IPS DF 19.7 (cell line): ENCODE measurements around the gene SUGCT.

Experiments
- DNase-seq: peaks from one replicate; pipeline ENCODE4 v3.0.0-alpha.2; 2013; ENCODE audit warnings: low read depth, low spot score

Gene SUGCT

DNA sequence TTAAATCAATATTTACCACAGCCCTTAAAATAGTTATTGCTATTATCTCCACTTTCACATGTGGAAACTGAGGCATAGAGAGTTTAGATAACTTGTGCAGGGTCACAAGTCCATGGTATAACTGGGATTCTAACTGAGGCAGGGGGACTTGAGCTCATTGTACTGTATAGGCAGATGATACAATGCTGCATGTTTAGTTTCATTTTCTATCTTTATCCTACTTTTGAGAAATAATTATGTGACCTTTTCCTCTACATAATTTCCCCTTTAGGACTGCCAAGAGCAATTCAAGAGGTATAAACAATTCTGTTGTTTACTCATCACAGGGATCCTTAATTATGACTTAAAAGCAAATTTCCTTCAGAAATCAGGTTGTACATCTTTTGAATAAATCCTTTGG, 193.1 kb downstream of the SUGCT start:
- no peak for DNase-seq

DNA sequence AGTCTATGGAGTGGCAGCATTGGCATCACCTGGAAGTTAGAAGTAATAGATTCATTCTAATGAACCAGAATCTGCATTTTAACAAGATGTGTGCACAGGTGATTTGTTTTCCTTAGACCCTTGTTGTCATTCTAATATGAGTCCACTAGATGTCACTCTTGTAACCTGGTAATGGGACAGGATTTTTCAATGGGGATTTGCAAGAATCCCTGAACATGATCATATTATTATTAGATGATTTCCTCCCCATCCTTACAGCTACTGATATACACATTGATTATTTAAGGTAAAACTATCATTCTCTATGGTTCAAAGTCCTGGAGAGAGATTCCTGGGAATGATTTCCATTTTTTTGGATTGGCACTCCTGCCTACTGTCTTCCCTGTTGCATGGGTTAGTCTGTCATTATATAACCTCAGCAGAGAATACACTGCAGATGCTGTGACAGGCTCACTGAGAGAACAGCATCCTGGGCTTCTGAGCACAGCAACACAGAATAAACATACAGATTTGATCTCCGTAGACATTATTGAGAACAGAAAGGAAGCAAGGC, 194.9 kb downstream of the SUGCT start:
- DNase-seq = no peak

DNA sequence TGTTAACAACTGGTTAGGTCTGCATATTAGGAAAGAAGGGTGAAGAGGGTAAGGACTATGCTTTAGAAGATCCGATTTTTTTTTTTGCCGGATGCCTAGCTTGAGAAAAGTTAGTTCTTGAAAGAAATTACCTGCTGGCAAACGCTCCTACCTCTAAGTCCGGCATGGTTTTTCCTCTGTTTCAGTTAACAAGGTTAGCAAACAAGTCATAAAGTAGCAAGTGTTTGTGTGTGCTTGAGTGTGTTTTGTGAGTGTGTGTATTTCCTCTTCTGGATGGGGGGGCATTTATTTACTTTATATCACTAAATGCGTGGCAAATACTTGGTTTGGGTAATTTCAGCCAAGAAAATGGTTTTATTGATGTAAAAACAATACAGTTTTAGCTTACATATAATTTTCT, 195.6 kb downstream of the SUGCT start:
- DNase-seq = no peak

DNA sequence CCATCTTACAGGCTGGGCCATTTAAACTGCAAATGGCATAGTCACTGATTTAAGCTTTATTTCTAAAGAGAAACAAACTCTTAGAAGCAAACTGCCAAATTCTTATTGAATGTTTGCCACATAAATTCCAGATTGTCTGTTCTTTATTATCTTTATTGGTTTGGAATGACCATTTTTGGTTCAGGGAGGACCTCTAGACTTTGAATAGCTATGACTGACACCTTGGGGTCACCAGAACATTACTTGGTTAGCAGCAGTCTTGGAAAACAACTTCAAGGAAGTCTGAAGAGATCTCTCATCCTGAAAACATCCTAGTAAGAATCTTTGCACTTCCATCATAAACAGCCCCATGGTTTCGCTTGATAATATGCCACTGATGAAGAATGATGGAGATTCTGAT, 197.1 kb downstream of the SUGCT start:
- DNase-seq = no peak

DNA sequence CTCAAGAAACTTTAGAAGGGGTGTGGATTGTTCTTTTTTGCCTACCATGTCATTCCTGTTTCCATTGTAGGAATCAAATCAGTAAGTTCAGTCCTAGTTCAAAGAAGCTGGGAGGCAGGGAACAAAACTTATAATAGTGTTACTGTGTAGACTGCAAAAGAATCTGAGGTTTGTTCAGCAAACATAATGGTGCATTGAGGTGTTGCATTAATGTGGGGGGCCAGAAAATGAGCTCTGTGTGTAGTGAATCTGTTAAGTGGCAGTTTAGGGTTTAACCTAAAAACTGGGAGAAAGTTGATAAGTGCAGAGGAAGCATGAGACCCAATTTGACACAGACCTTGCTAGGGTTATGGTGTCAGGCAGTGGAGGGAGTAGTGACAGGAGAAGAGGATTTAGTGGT, 197.7 kb downstream of the SUGCT start:
- DNase-seq = no peak

DNA sequence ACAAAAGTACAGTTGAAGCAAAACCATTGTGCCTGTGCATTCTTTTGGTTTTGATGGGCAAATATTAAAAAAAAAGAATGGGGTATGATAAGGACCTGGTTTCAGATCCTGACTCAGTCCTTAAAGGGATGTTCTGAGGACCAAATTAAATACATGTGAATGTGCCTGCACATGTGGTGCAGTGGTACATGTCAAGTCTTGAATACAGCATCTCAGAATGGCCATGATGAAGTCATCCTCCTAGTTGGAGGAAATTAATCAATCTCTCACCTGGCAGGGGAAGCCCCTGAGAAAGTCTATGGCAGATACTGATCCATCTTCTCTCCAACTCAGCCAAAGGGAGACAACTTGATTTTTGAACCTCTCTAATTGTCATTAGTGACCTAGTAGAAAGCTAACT, 207.0 kb downstream of the SUGCT start:
- no peak for DNase-seq

DNA sequence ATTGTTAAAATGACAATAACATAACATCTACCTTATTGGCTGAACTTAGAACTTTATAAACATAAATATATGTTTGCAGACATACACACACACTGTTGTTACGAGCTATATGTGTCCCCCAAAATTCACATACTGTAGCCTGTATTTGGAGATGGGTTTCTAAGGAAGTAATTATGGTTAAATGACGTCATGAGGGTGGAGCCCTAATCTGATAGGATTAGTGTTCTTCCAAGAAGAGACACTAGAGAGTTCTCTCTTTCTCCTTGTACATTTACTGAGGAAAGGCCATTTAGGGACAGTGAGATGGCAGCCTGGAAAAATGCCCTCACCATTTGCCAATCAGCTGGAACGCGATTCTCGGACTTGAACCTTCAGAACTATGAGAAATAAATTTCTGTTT, 211.7 kb downstream of the SUGCT start:
- DNase-seq = no peak

DNA sequence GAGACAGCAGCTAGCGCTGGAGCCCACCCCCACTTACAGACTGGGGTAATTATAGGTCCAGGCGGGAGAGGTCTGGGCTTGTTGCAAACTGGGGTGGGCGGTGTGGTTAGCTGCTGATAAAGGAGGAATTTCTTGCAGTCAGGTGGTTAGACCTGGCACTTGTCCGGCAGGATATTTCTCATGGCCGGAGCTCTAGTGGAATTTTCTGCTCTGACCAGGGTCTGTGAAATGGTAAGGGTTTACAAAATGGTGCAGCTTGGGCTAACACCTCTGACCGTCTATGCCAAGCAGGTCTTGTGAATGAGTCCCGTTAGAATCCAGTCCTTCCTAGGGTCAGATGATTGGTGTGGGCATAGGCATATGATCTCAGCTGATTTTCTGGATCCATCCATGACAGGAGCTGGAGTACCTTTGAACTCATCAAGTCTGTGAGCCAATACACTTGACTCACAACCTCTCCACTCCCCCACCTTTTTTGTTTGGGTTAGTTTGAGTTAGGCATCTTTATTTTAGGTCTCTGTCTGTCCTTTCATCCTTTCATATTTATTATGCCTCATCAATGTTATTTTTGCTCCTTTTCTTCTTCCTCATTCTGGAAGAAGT, 213.4 kb downstream of the SUGCT start:
- DNase-seq = no peak

DNA sequence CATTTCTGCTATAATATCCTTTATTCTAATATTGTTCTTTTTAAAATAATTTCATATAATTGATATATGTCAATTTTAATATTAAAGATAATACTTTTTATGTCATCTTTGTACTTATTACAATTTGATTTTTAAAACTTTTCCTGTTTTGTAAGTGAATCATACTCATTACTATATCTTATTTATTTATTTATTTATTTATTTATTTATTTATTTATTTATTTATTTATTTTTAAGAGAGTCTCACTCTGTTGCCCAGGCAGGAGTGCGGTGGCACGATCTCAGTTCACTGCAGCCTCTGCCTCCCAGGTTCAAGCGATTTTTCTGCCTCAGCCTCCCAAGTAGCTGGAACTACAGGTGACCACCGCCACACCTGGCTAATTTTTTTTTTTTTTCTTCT, 215.3 kb downstream of the SUGCT start:
- DNase-seq = no peak

DNA sequence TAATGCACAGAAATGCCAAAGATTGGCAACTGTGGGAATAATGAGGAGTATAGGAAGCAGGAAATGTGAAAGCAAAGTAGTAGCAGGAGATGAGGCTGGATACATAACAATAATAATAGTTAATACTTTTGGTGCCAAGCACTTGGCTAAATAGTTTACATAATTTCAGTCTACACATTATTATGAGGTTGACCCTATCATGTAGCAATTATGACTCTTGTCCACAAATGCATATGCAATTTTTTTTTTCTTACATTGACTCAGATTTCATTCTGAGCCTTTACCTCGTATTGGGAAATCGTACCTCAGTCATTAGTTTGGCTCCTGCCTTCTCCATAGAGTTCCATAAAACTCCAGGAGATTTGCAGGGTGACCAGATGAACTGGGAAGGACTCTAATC, 219.9 kb downstream of the SUGCT start:
- DNase-seq = no peak

DNA sequence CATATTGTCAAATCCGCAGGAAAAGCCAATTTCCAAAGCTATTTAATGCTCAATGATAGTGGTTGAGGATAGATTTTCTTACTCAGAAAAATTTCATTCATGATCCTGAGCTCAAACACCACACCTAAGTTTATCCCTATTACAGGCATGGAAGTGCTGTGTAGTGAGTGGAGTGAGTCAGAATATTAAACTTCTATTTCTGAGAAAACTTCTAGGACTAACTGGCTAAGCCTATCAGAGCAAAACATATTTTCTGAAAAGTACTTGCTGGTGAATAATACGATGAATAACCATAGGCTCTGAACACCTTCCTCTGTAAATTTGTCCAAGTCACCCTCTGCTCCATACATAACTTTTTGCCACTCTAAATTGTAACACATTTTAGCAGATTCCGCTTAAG, 221.5 kb downstream of the SUGCT start:
- no peak for DNase-seq

DNA sequence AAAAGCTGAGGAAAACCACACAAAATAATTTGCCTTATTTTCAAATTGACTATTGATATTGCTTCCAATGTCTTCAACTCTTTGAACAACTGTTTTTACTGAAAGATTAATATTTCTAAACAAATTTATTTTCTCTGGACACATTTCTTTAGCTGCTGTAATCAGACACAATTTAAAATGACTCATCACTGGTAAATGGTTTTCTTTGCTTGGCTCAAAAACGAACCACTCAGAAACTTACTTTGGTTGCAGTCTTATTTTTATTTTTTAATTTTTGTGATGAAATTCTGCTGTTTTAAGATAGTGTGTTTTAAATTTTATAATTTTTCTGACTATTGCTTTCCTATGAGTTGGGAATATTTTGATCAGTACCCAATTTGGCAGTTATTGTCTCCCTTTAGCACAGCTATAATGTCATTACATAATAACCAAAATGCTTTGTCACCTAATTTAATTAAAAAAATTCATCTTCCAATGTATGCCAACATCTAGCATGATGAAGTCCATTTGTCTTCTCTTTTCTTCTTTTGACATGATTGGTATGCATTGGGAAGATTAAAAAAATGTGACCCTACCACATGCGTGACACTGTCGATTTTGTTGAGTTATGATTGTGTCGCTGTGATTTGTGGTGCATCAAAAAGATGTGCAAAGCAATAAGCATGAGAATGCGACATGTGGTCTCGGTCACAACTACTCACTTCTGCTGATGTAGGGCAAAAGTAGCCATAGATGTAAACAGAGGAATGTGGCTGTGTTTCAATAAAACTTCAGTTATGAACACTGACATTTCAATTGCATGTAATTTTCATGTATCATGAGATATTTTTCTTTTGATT, 222.3 kb downstream of the SUGCT start:
- DNase-seq = no peak

DNA sequence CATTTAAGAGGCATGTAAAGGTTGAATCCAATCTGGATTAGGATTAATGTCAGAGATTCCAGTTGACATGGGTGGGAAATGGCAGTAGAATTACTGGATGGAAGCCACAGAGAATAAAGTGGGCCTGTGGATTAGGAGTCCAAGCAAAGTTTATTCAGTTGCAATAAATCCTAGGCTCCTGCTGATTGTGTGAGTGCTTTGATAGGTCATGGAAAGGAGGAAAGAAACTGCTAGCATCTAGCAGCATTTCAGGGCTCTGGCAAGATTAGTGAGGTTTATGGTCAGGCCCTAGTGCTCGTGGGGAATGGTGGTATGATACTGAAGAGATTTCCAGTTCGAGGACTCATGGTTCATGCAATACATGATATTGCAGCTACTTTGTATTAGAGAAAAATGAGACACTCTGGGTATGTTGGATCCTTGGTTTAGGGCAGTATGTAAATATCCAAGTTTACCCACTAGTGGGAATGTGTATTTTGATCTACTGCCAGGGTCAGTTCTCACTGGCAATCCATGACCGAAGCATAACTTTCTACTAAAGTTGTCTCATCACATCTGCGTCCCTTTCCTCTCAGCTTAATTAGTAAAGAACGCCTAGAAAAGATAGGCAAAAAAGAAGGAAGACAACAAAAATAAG, 235.0 kb downstream of the SUGCT start:
- DNase-seq = no peak

DNA sequence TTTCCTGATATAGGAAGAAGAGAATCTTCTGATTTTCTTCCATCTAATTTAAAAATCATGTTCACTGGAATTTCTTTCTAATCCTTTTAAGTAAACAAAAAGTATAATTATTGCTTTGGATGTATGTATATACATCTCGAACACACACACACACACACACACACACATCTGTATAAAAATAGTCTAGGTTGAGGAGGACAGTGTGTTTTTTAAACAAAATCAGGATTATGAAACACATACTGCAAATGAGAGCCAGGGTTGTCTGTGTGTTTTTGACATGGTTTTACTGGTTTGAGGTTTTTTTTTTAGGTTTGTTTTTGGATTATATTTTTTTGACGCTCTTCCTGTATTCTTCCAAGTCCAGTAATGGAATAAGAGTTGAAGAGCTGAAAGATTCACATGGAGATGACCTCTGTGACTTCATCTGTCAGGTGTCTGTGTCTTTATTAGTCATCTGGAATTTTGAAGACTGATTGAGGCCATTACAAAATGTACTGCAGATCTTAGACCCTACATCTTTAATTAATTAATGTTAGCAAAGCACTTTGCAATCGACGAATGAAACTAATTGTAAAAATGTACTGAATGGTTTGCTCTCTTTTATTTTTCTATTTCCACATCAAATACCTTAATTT, 237.1 kb downstream of the SUGCT start:
- no peak for DNase-seq

DNA sequence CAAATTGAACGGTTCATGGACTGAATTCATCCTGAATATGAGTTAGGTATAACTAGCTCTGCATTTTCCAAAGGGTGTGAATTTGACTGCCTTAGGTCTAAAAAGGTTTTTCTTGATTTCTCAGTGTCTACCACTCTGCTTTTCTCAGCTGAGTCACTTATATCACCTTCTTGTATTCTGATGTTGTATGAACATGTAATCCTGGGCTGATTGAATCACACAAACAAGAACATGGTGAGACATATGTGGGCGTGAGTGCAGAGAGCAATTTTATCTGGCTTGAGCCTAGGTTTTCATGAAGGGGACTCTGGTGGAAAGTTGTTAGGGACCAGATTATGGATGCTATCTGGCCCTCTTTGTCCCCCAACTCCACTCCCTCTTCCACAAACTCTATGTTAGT, 239.8 kb downstream of the SUGCT start:
- no peak for DNase-seq

DNA sequence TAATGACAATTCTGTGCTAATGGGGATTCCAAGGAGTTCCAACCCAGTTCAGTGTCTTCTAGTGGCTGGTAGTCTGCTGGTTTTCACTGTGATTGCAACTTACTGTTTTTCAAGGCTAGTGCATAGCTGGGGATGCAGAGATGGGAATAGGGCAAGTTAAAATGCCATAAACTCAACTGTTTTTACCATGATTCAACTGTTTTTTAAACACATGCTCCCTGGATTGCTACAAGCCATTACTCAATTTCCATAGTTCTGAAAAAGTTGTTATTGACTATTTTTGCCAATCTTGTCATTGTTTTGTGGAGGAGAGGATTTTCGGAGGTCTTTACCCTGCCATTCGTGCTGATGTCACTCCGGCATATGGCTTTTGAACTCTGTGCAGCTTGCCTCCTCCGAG, 245.3 kb downstream of the SUGCT start:
- no peak for DNase-seq

DNA sequence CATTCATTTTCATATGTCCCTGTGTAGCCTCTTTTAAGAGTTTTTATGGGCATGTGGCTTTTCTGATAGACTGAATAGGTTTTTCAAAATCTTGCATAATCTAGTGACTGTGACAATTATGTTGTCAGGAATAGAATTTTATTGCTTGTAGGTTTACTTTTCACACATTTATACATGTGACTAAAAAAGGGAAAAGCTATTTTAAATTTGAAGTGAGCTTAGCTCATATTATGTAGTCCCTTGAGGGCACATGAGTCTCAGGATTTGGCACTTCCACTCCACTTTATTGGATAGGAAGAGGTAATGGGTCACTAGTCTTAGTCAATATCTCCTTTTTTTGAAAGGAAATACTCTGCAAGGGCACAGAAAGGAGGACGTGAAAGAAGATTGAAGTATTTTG, 247.3 kb downstream of the SUGCT start:
- DNase-seq = no peak

DNA sequence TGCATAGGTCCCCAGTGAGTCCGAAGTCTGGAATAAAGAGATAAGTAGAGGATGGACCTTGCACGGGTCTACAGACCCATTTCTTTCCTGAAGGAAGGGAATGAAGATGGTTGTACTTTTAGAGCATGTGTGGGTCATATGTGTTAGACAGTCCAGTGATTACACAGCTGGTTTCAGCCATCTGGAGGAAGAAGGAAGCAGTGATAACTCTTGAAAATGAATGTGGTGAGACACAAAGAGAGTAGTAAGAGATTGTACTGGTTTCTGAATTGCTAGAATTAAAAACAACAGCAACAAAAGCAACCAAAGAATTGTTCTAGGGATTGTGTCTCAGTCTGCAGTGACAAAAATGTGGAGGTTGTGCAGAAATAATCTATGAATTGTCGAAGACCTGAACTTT, 258.9 kb downstream of the SUGCT start:
- DNase-seq = no peak

DNA sequence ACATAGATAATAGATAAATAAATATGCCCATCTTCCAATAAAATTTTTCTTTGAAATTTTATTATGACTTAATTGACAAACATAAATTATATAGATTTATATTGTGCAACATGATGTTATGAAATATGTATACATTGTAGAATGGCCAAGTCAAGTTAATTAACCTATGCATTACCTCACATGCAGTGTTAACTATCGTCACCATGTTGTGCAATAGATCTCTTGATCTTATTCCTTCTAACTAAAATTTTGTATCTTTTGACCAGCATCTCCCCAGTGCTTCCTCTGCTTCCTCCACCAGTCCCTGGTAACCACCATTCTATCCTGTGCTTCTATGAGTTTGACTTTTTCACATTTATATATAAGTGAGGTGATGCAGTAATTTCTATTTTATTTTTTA, 259.6 kb downstream of the SUGCT start:
- DNase-seq = no peak

DNA sequence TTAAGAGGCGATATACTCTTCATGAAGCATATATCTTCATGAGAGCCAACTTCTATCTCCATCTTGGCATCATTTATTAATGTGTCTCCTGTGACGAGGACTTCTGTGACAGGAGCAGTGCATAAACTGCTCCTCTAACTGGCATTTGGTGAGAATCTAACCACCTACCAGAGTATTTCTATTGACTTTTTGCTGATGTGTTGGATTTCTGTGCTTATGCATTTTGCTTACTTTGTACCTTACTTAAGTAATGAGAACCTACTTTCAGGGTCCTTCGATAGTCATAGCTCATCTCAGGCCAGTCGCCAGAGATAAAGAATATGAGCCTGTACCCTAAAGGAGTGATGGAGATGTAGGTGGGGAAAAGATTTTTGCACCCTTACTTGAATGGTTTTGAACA, 265.7 kb downstream of the SUGCT start:
- DNase-seq = no peak

DNA sequence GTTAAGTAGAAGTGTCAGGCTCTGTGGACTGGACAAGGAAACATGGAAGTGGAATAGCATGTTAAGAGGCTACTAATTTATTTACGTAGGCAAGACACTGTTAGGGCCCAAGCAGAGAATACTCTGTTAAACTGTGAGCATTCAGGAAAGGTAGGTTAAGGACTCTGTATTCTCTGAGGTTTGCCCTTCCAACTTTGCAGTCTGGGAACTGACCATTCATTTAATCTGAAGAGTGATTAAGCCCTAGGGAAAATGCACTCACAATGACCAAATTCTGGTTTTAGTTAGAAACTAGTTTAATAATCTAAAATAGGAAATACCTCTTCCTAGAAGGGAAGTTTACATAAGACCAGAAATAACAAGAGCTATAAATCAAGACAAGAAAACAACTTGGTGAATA, 266.6 kb downstream of the SUGCT start:
- DNase-seq = no peak

DNA sequence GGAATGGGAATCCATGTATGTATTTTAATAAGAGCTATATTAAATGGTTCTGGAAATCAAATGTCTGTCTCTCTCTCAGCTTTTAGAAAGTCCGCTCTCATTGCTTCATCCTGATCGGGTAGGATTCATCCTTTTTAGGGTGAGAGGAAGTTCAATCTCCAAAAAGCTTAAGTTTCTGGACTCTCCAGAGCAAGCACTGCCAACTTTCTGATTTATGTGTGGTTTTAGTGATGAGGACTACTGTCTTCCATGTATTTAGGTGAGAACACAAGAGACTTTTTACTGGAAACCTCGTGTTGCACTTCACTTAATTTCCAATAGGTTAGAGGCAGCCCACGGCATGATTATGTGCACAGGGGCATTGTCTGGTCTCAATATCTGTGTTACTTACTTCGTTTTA, 267.9 kb downstream of the SUGCT start:
- DNase-seq = no peak
